Upper lobe of left lung (tissue), 6 donors: ENCODE measurements around the gene STX8. TPM values are rescaled to one million over a fixed set of nuclear protein-coding genes. Genes with fewer than 3 reads are reported as not detected.

Source experiments
- ATAC-seq, 2 donors: fragments of 200-7000 bp; cut with Tn5 transposase; one replicate each; pipeline ENCODE4 v1.9.1; 2022; ENCODE audit warnings: mild to moderate bottlenecking in 2 of 2, moderate library complexity in 2 of 2; ENCODE audit not compliant: low FRiP score in 2 of 2
- DNase-seq, 2 donors: peaks; one replicate each; pipeline ENCODE4 v3.0.0-alpha.2; 2019 to 2020
- H3K27ac ChIP-seq, 4 donors: fragments of 200-600 bp; sonication (generic); one replicate each; pipeline ENCODE4 v1.5.1; 2016 to 2019
- H3K27me3 ChIP-seq, 4 donors: fragments of 200-600 bp; sonication (generic); one replicate each; pipeline ENCODE4 v1.5.1; 2017 to 2019
- H3K36me3 ChIP-seq, 4 donors: fragments of 200-600 bp; sonication (generic); one replicate each; pipeline ENCODE4 v1.5.1; 2016 to 2019
- H3K4me1 ChIP-seq, 4 donors: fragments of 200-600 bp; sonication (generic); one replicate each; pipeline ENCODE4 v1.5.1; 2018 to 2019
- H3K4me3 ChIP-seq, 4 donors: fragments of 200-600 bp; sonication (generic); one replicate each; pipeline ENCODE4 v1.5.1; 2017 to 2019; ENCODE audit warnings: mild to moderate bottlenecking in 2 of 4, moderate library complexity in 1 of 4
- H3K9me3 ChIP-seq, 4 donors: fragments of 200-600 bp; sonication (generic); one replicate each; pipeline ENCODE4 v1.5.1; 2018 to 2019
- CTCF ChIP-seq, 6 experiments: fragments of 450-650 bp in 4 of 6; fragments of 200-600 bp in 2 of 6; sonication (generic) in 2 of 6; IDR thresholded peaks; one replicate each; pipeline ENCODE4 v1.5.1; 2016 to 2019; ENCODE audit warnings: antibody characterized with exemption in 6 of 6
- EP300 ChIP-seq, 4 donors: sonication (generic); formaldehyde crosslinking; IDR thresholded peaks; one replicate each; pipeline ENCODE4 v1.5.1; 2017; ENCODE audit warnings: antibody characterized with exemption in 4 of 4, control low read depth in 2 of 4
- POLR2A ChIP-seq, 4 donors: fragments of 450-650 bp; IDR thresholded peaks; one replicate each; pipeline ENCODE4 v1.5.1; 2016 to 2017; ENCODE audit warnings: antibody characterized with exemption in 4 of 4, mild to moderate bottlenecking in 2 of 4
- POLR2AphosphoS5 ChIP-seq, 2 donors: sonication (generic); formaldehyde crosslinking; IDR thresholded peaks; one replicate each; pipeline ENCODE4 v1.5.1; 2017; ENCODE audit warnings: antibody characterized with exemption in 2 of 2
- WGBS, 2 donors: methylation state at CpG; one replicate each; pipeline ENCODE4 v1.1.5; 2017 to 2018; 5-methylcytosine and 5-hydroxymethylcytosine counted together
- small RNA-seq, 4 donors: library from RNA; depleted of rRNA; stranded (forward); fragments of <200 nt; gene quantifications; one replicate each; pipeline ENCODE3, GENCODE V24; 2016
- total RNA-seq, 6 donors: library from RNA; depleted of rRNA in 4 of 6; stranded (reverse); fragments of >200 nt in 4 of 6; gene quantifications; one replicate each; pipeline versions ENCODE4 v1.1.0 to v1.2.1, GENCODE V29; 2016 to 2021
- donor health status: DM: no; HTN: no; CAD: no; lungs with moderate emphysema.
- donor health status: DM: no; HTN: yes; CAD: no; lungs with severe emphysema.

STX8 gene
- total RNA-seq, 6 donors from 2014 or later = 39.2 to 138 (median 52.3) TPM

GRCh38 chr17:9202532-9202931, 373.1 kb downstream of the STX8 start:
- Histone ChIP-seq H3K9me3 (no peaks in the 10 kb centered on the region), H3K4me1 (peaks cover 6 to 12% (median 10%) of the 10 kb centered on the region in 4 donors), H3K4me3 (no peak overlapping the region), H3K36me3 (no peaks in the 10 kb centered on the region), H3K27ac (no peak overlapping the region), H3K27me3 (no peaks in the 10 kb centered on the region)
- 85 to 87% methylated on average over 5 of the region's 5 CpGs for WGBS, 2 donors
- TF ChIP-seq EP300 (IDR thresholded peaks at IDR 0.05) = no peak
- no peak for ATAC-seq
- no peak for DNase-seq

GRCh38 chr17:9200699-9201359, 374.8 kb downstream of the STX8 start:
- Histone ChIP-seq H3K36me3 (no peaks in the 10 kb centered on the region), H3K27me3 (no peaks in the 10 kb centered on the region), H3K27ac (no peak overlapping the region), H3K4me1 (no peaks in the 10 kb centered on the region), H3K9me3 (no peaks in the 10 kb centered on the region), H3K4me3 (no peak overlapping the region)
- 79 to 91% methylated on average over 5 of the region's 5 CpGs for WGBS, 2 donors
- TF ChIP-seq POLR2A (IDR thresholded peaks at IDR 0.05) (no peak), CTCF (IDR thresholded peaks at IDR 0.05) (no peak), EP300 (IDR thresholded peaks at IDR 0.05) (no peak), POLR2AphosphoS5 (IDR thresholded peaks at IDR 0.05) (no peak)
- DNase-seq (no peak), ATAC-seq (no peak)

Small RNA genes within 50 kb of the gene (small RNA-seq; reads per million reads assigned to genes)
- 0 reads per million in 4 donors for gene AC005695.3

Other genes starting within 250 kb of the STX8 start
- 10 to 100 TPM in 3 of 6 donors, 1 to 10 TPM in 2, under 1 TPM in 1; 0.72 to 69.0 (median 12.5) TPM for gene CFAP52, start 822 bp upstream of the STX8 start, total RNA-seq
- gene USP43, start 69.7 kb upstream of the STX8 start, total RNA-seq = 10 to 100 TPM in 4 of 6 donors, 1 to 10 TPM in 2; 5.9 to 17.9 (median 11.0) TPM
- gene DHRS7C, start 215.8 kb upstream of the STX8 start, total RNA-seq = not detected
- not detected for gene GSG1L2, start 246.3 kb upstream of the STX8 start, total RNA-seq